ENCODE measurements around the gene FAM110C.
"Not testable (repeated sequence)": the region's sequence is repeated elsewhere in the genome, so short reads cannot be mapped to it uniquely, and the experiment has no call there.

The FAM110C gene

GRCh38 chr2:42788-43187 lies 3.5 kb downstream of the FAM110C start:
- no peak for DNase-seq (ENCODE audit: low read depth in 2 of 2)

GRCh38 chr2:40465-40864 lies 5.8 kb downstream of the FAM110C start:
- no peak for DNase-seq (ENCODE audit: low read depth in 2 of 2)

- DNase-seq (ENCODE audit: low read depth in 2 of 2): no peak
Observed at GRCh38 chr2:38155-38554, 8.2 kb downstream of the FAM110C start.

GRCh38 chr2:36318-36717 lies 10.0 kb downstream of the FAM110C start:
- DNase-seq (ENCODE audit: low read depth in 2 of 2): no peak

GRCh38 chr2:35852-36251 lies 10.5 kb downstream of the FAM110C start:
- DNase-seq (ENCODE audit: low read depth in 2 of 2): no peak

- DNase-seq (ENCODE audit: low read depth in 2 of 2): peak in 1 of 2 donors; percentile 23
Observed at GRCh38 chr2:33620-34019, 12.7 kb downstream of the FAM110C start.

- DNase-seq (ENCODE audit: low read depth in 2 of 2): peak in 1 of 2 donors; percentile 32
Observed at GRCh38 chr2:32068-32467, 14.2 kb downstream of the FAM110C start.

- DNase-seq (ENCODE audit: low read depth in 2 of 2): no peak
Observed at GRCh38 chr2:29253-29652, 17.1 kb downstream of the FAM110C start.

GRCh38 chr2:28406-28975 lies 17.8 kb downstream of the FAM110C start:
- no peak for DNase-seq (ENCODE audit: low read depth in 2 of 2)

- no peak for DNase-seq (ENCODE audit: low read depth in 2 of 2)
Observed at GRCh38 chr2:26891-27290, 19.4 kb downstream of the FAM110C start.

GRCh38 chr2:25543-25942 lies 20.8 kb downstream of the FAM110C start:
- DNase-seq (ENCODE audit: low read depth in 2 of 2): no peak

GRCh38 chr2:24591-24990 lies 21.7 kb downstream of the FAM110C start:
- not testable (repeated sequence) for DNase-seq (ENCODE audit: low read depth in 2 of 2)

- DNase-seq (ENCODE audit: low read depth in 2 of 2): no peak
Observed at GRCh38 chr2:24107-24506, 22.2 kb downstream of the FAM110C start.

- DNase-seq (ENCODE audit: low read depth in 2 of 2): no peak
Observed at GRCh38 chr2:23283-23682, 23.0 kb downstream of the FAM110C start.

- not testable (repeated sequence) for DNase-seq (ENCODE audit: low read depth in 2 of 2)
Observed at GRCh38 chr2:22244-22643, 24.1 kb downstream of the FAM110C start.

GRCh38 chr2:20259-20658 lies 26.0 kb downstream of the FAM110C start:
- DNase-seq (ENCODE audit: low read depth in 2 of 2): not testable (repeated sequence)

GRCh38 chr2:19505-19904 lies 26.8 kb downstream of the FAM110C start:
- no peak for DNase-seq (ENCODE audit: low read depth in 2 of 2)

- DNase-seq (ENCODE audit: low read depth in 2 of 2): no peak
Observed at GRCh38 chr2:18402-19271, 27.7 kb downstream of the FAM110C start.

GRCh38 chr2:15916-16315 lies 30.4 kb downstream of the FAM110C start:
- DNase-seq (ENCODE audit: low read depth in 2 of 2): not testable (repeated sequence)

GRCh38 chr2:11248-11941 lies 34.9 kb downstream of the FAM110C start:
- DNase-seq (ENCODE audit: low read depth in 2 of 2): peak; percentile 59 to 70

GRCh38 chr2:10222-10875 lies 36.0 kb downstream of the FAM110C start:
- no peak for DNase-seq (ENCODE audit: low read depth in 2 of 2)
